A673 (cell line): Measurements from ENCODE around the gene KCNJ4.

Experiments used
- CTCF ChIP-seq: fragments of 300-800, 200-600 bp; sonication (generic); conservative IDR thresholded peaks from 2 replicates; pipeline ENCODE4 v1.5.1; 2017; ENCODE audit warnings: low read depth, mild to moderate bottlenecking, antibody characterized with exemption, low read length, moderate library complexity, mixed read lengths
- EZH2 ChIP-seq: fragments of 200-600 bp; sonication (generic); IDR thresholded peaks from 2 replicates; pipeline ENCODE4 v1.6.1; 2017; ENCODE audit warnings: borderline replicate concordance, low read depth, mild to moderate bottlenecking, mixed read lengths, antibody characterized with exemption, low read length; ENCODE audit not compliant: poor library complexity, severe bottlenecking

- no peak for TF ChIP-seq CTCF
- no peak for TF ChIP-seq EZH2
These were observed 44.0 kb downstream of the KCNJ4 start for GRCh38 chr22:38411016-38411415.
